ENCODE results near the gene BICD1.
"Not testable (repeated sequence)": the region's sequence is repeated elsewhere in the genome, so short reads cannot be mapped to it uniquely, and the experiment has no call there.

Gene BICD1

DNA sequence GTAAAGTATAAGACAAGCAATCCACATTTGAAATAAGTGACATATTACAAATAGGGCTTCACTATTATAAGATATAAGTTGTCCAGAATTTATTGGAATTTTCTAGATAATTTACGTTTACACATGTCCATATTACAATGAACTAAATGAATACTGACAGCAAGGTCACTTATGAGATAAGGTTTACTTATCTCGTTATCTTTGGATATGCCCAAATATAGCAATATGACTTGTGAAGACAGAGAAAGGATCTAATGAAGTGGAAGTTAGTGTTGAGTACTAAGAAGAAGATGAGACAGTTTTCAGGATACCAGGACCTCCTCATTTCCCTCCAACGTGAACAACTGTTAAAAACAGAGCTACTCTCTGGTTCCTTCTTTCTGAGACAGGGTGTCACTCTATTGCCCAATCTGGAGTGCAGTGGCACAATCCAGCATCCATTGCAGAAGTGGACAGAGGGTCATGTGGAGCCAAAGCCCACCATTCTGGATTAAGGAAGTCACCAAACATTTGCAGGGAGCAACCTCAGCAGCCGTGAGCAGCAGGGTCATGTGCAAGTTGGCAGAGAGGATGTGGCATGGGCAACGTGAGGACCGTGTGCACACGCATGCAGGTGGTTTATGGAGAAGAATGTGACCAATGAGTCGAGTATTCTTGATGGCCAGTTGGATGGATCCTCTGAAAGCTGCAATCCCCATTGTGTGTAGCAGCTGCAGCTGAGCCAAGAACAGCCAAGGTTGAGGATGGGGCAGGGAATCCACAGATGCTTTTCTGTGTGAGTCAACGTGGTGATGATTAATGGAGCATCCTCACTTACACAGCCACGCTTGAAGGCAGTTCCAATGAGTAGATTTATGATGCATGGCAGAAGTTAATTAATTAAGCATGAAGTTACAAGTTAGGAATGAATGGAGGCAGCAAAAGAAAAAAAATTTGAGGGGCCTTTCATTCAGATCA lies 111.0 kb downstream of the BICD1 start:
- no peak overlapping the region for H3K27ac ChIP-seq
- no peak for TF ChIP-seq ZFX (IDR thresholded peaks at IDR 0.05; ENCODE audit: borderline replicate concordance)
- no peak for TF ChIP-seq CTCF (IDR thresholded peaks at IDR 0.05)

GRCh38 chr12:32223941-32224340 lies 117.3 kb downstream of the BICD1 start:
- no peak overlapping the region for H3K27ac ChIP-seq
- no peak for TF ChIP-seq ZFX (IDR thresholded peaks at IDR 0.05; ENCODE audit: borderline replicate concordance)
- no peak for TF ChIP-seq CTCF (IDR thresholded peaks at IDR 0.05)

DNA sequence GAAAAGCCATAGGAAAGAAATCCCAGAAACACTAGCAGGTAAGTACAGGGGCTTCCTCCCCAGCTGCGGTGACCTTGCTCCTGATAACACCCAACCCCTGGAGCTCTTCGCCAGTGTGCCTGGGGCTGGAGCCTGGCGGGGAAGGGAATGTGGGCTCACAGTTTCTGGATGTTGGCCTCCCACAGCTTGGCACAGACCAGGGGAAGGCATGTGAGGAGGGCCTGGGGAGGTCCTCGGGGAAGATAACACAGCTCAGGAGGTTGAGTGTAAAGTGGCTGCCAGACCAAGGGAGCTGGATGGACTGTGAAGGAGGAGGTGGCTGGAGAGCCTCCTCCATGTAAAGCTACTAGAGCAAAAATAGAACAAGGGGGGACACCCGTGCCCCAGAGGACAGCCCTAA lies 120.1 kb downstream of the BICD1 start:
- no peak overlapping the region for H3K27ac ChIP-seq
- TF ChIP-seq ZFX (IDR thresholded peaks at IDR 0.05; ENCODE audit: borderline replicate concordance) (no peak), CTCF (IDR thresholded peaks at IDR 0.05) (no peak)

GRCh38 chr12:32229971-32230612 lies 123.4 kb downstream of the BICD1 start:
- H3K27ac ChIP-seq, result no peak overlapping the region
- no peak for TF ChIP-seq ZFX (IDR thresholded peaks at IDR 0.05; ENCODE audit: borderline replicate concordance)
- no peak for TF ChIP-seq CTCF (IDR thresholded peaks at IDR 0.05)

DNA sequence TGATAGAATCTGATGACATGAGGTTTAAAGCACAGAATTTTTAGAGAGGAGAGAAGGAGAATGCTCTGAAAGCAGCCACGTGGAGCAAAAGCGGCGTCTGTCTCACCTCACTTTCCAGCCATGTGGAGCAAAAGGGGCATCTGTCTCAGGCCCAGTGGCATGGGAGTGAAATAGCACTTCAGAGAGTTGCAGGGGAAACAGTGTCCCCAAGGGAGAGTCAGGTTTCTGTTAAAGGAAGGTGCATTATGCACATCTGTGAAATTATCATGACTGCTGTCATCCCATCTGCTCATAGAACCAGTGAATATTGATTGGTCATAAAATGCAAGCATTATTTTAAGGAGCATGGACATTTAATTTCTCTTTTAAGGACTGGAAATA lies 124.0 kb downstream of the BICD1 start:
- no peak overlapping the region for H3K27ac ChIP-seq
- no peak for TF ChIP-seq ZFX (IDR thresholded peaks at IDR 0.05; ENCODE audit: borderline replicate concordance)

GRCh38 chr12:32231361-32231760 lies 124.7 kb downstream of the BICD1 start:
- not testable (repeated sequence) for H3K27ac ChIP-seq

DNA sequence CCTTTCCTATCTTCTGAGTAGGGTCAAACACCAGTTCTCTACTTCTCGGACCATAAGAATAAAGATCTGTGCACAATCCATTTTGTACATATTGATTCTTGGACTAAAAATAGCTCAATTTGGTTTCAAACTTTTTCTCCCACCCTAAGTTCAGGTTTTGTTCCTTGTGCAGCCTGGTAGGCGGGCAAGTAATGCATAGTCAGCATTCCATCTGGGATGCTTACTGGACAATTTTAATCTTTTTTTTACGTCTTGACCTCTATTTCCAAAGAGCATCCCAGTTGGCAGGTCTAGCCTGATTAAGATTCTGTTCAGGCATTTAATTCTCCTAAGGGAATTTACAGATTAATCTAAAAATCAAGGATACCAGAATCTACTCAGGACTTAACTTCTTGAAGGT lies 126.9 kb downstream of the BICD1 start:
- H3K27ac ChIP-seq, result no peak overlapping the region
- no peak for TF ChIP-seq ZFX (IDR thresholded peaks at IDR 0.05; ENCODE audit: borderline replicate concordance)
- no peak for TF ChIP-seq CTCF (IDR thresholded peaks at IDR 0.05)

DNA sequence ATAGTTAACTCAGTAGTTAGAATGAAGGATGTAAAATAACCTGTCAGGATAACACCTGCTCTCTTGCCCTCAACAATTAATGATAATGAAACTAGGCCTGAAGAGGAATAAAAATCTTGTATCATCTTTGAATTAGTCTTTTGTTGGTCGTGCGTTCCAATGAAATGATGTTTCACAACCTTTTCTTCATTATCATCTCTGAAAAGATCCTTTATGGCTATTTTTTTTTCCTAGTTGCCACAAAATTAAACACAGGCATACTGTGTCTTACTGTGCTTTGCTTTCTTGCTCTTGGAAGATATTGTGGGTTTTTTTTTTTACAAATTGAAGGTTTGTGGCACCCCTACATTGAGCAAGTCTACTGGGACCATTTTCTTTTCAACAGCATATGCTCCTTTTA lies 128.6 kb downstream of the BICD1 start:
- no peak for TF ChIP-seq ZFX (IDR thresholded peaks at IDR 0.05; ENCODE audit: borderline replicate concordance)
- no peak for TF ChIP-seq CTCF (IDR thresholded peaks at IDR 0.05)
- H3K27ac ChIP-seq, result no peak overlapping the region

Data from 22Rv1 (cell line).